GM21825 (cell line): ENCODE results near the gene PSMD3.

Source experiments
- ATAC-seq: cut with Tn5 transposase; IDR thresholded peaks from one replicate; pipeline ENCODE4 v1.9.1; 2021; ENCODE audit warnings: mild to moderate bottlenecking, moderate library complexity; ENCODE audit not compliant: unreplicated experiment

PSMD3 gene

DNA sequence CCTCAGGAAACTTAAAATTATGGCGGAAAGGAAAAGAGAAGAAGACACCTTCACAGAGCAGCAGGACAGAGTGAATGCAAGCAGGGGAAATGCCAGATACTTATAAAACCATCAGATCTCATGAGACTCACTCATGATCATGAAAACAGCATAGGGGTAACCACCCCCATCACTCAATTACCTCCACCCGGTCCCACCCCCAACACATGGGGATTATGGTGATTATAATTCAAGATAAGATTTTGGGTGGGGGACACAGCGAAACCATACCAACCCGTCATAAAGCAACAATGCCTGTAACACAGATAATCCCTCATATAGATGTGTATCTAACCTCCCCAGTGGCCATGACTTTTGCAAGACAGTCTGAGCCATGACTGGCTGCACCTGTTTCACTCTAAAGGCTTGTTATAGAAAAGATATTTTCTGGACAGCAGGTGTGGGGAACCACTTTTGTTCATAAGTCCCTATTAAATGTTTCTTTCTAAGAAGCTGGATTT is 24.8 kb upstream of the PSMD3 start:
- ATAC-seq, result no peak

DNA sequence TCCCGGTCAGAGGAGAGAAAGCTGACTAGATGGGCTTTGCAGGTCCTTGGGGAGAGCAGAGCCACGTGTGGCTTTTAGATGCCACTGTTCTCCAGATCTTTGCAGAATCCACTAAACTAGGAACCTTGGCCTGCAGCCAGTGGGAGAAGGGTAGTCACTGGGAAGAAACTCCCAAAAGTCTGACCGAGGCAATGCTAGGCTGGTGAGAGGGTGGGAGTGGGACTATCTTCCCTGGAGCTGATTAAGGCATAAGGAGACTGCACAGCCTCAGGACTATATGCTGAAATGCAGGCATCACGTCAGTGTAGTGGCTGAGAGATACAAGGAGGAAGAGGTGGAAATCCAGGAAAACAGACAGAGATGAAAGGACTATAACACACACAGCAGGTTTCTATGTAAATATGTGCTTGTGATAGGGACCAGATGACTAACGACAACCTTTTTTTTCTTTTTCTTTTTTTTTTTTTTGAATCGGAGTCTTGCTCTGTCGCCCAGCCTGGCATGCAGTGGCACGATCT is 20.0 kb upstream of the PSMD3 start:
- ATAC-seq, result no peak

DNA sequence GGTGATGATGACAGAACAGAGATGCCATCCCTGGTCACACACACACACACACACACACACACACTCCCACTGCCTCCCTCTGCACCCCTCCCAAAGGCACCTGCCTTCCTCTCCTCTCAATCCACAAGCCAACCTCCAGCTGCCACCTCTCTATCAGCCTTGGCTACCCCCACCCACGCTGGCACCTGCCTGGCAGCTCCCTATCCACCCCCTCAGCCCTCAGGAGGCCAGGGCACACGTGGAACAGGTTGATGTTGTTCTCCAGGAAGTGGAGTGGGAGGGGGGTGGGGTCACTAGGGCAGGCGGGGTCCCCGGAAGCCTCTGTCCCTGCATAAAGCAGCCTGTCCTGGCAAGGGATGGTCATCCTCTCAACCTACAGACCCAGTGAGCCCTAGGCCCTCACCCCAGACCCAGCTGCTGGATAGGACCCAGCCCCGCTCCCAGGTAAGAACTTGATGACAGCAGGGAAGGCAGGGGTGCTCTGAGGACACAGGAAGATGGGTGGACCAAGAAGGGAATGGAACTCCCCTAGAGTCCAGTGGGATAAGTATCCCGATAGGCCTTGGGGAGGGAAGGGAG is 17.9 kb upstream of the PSMD3 start, which contains the start of gene GSDMA:
GSDMA (plus strand) TSS at position 363 of the 579 bp plus-strand sequence. CDS start 2,684 bp downstream, outside the sequence.
- ATAC-seq, result no peak

- ATAC-seq, result no peak
Measured at GRCh38 chr17:39963829-39964228, 16.8 kb upstream of the PSMD3 start.

DNA sequence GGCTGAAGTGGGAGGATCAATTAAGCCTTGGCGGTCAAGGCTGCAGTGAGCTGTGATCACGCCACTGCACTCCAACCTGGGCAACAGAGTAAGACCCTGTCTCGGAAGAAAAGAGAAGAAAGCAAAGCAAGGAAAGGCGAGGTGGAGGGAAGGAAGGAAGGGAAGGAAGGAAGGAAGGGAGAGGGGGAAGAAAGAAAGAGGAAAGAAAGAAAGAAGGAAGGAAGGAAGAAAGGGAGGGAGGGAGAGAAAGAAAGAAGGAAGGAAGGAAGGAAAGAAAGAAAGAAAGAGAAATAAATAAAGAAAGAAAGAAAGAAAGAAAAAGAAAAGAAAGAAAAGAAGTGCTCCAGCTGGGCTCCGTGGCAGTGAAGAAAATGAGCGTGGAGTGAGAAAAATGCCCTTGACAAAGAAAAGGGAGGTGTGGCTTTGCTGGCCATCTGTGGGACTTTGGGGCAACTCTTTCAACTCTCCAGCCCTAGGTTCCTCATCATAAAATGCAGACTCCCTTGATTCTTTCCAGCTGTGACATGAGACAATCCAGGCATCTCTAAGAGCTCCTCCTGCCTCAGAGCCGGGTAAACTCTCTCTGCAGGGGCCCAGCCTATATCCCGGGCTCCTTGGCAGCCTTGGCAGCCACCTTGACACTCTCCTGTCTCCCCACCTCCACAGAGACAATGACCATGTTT is 15.4 kb upstream of the PSMD3 start:
- ATAC-seq, result no peak

DNA sequence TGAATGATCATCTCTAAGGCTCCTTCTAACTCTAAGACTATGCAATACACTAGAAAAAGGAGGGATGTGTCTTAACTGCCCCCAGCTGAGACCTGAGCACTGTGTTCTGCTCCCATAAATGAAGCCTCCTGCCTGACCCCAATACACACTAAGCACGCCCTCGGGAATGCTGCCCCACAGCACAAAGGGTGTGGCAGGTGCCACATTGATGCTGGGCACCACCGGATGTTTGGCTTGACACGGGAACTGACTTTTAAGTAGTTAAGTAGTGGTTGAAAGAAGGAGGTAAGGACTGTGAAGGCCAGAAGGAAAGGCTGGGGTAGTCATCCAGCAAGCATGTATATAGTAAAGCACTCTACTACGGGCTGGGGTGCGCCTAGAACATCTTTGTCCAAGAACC is 13.8 kb upstream of the PSMD3 start:
- no peak for ATAC-seq

DNA sequence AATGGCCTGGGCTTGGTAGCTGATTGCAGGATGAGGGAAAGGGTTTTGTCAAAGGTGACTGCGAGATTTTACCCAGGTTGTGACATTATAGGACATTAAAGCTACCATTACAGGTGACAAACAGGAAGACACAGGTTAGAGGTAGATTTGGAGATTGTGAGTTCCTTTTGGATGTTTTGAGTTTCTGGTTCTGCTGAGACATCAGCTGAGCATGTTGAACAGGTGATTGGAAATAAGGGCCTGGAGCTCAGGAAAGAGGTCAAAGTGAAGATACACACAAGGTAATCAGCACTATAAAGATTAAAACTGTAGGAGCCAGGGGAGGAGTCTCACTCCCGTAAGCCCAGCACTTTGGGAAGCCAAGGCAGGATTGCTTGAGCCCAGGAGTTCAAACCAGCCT is 11.8 kb upstream of the PSMD3 start:
- no peak for ATAC-seq

- ATAC-seq, result no peak
Measured at GRCh38 chr17:39969375-39969774, 11.2 kb upstream of the PSMD3 start.

GRCh38 chr17:39970157-39970692 is 10.4 kb upstream of the PSMD3 start:
- no peak for ATAC-seq

DNA sequence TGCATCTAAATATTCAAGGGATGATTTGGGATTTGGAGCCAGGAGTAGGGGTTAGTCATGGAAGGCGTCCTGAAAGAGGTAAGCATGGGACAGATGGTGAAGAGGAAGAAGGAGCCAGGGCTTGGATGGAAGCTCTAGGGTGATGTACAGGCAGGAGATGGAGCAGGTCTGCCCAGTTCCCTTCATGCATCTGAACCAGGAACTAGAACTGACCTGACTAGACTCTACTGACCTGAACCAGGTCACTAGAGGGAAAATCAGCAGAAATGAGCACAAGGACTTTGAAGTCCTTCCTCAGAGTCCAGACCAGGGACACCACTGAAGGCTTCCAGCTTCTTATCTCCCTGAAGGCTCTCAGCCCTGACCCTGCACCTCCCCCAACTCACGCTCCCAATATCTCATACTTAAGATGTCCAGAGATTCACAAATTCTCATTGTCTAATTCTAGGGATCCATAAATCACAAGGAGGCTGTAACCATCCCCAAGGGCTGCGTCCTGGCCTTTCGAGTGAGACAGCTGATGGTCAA is 9.5 kb upstream of the PSMD3 start:
- no peak for ATAC-seq

DNA sequence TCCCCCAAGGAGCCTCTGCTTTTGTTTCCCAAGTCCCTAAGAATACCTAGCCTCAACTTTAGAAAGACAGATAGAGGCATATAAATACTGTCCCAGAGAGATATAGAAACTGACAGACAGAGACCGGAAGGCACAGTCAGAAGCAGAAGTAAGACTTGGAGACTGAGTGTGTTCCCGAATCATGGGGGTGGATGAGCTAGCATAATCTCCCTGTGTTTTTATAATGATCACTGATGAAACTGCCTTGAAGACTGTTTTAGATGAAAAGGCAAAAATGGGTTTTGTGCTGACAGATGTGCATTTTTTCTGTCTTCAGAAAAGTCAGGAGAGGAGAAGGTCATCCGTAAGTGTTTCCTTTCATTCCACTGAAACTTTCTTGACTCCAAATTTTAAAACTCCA is 8.3 kb upstream of the PSMD3 start:
- no peak for ATAC-seq

DNA sequence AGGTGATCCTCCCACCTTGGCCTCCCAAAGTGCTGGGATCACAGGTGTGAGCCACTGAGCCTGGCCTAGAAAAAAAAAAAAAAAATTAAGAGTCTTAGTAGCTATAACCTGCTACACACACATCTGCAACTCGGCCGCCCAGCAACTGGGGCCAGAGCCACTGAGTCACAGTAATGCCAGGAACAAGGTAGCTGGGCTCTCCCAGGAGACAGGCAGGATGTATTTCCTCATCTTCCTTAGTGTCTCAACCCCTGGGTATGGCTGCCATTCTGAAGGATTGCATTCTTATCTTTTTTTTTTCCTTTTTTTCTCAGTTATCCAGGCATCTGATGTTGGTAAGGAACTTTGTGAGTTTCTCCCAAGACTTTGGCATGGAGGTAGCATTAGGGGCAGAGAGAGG is 7.1 kb upstream of the PSMD3 start:
- no peak for ATAC-seq

DNA sequence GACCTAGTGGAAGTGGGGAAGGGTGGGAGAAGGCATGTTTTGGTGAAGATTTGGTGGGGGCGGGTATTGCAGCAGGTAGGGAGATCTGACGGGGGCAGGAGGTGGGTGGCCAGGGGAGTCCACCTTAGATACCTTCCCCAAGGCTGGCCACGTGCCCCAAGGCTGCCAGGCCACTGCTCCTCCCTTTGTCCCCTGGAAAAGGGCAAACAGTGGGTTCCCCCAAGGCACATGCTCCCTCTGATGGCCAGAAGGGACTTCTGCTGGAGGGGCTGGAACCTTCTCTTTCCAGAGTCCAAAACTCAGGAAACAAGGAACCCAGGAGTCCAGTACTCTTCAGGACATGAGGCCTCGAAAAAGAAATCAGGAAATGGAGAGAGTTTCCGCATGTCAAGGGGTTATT is 6.2 kb upstream of the PSMD3 start:
- ATAC-seq, result no peak

- ATAC-seq, result no peak
Measured at GRCh38 chr17:39975801-39976200, 4.8 kb upstream of the PSMD3 start.

DNA sequence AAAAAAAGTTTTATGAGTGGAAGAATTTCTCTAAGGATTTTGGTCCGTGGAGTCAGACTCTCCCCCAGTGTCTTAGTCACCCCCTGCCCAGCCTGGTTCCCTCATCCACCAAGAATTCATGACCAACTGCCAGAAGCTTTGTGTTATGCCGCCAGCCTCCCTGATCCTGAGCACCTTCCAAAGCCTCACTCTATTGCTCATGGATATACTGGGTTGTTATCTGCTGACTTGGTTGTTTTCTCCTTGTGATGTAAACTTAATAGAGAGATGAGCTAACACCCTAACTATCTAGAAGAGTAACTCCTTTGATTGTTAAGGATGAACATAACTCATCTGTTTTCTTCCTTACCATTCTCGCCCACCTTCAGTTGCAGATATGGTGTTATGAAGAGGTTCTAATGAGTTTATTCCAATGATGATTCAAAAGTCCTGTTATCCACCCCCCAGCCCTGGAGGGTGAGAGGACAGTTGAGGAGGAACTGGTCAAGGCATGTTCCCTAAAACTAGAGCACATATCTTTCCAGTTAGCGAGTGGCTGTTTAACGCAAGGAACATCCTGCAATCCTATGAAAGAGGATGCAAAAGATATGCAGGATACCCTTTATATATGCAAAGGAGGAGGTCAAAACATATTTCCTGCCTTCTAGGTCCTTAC is 1.5 kb upstream of the PSMD3 start:
- no peak for ATAC-seq

DNA sequence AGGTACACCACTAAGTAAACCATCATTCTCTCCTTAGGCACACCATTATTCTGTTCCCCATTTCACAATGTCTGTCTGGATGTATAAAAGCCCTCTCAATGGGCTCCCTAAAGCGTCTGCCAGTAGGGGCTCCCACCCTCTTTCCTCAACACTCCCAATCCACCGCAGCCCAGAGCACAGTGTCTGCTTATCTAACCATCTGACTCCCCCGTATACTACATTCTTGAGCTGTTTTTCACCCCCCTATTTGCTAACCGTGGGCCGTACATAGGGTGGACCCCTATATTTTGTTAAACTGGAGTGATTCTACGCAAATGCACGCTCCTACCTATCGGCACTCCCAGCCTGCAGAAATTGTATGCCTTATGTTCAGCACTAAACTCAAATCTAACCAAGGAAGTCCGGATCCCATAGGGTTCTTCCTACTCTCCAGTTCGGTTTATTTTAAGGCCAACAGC is 685 bp upstream of the PSMD3 start:
- peak; percentile 13 for ATAC-seq

GRCh38 chr17:39981207-39981741 is 667 bp downstream of the PSMD3 start:
- no peak for ATAC-seq

GRCh38 chr17:39981766-39982375 is 1.3 kb downstream of the PSMD3 start:
- ATAC-seq, result no peak

- no peak for ATAC-seq
Measured at GRCh38 chr17:39988206-39988810, 7.7 kb downstream of the PSMD3 start.

- no peak for ATAC-seq
Measured at GRCh38 chr17:39994448-39994847, 13.8 kb downstream of the PSMD3 start.
